GM12878 (cell line): ENCODE results near the gene MS4A6E. TPM values are rescaled to one million over a fixed set of nuclear protein-coding genes. Genes with fewer than 3 reads are reported as not detected.

Experiments
- ATAC-seq: fragments of 200-7000 bp; cut with Tn5 transposase; 3 replicates; pipeline ENCODE4 v1.9.1; 2020; ENCODE audit warnings: mild to moderate bottlenecking, moderate library complexity
- BruUV-seq: library from RNA; stranded (reverse); fragments of 400-500 nt; replicated peaks from 2 replicates; lab custom pipeline; 2021; lab: Mats Ljungman, UMichigan
- CTCF ChIA-PET: fragments of 300-600 bp; sonication (Branson Sonifier 250); formaldehyde crosslinking; extraction: SDS; loops from one replicate; lab custom pipeline; 2021; ENCODE audit warnings: inconsistent platforms; lab: Yijun Ruan, JAX
- POLR2A ChIA-PET: fragments of 350-600 bp; formaldehyde crosslinking; extraction: SDS; loops from one replicate; lab custom pipeline; 2021; ENCODE audit warnings: inconsistent platforms; lab: Charles Lee
- RAD21 ChIA-PET: fragments of 300-600 bp; sonication (Branson Sonifier 250); formaldehyde crosslinking; loops from one replicate; lab custom pipeline; 2023; ENCODE audit warnings: antibody characterized with exemption; ENCODE audit not compliant: unreplicated experiment; lab: Charles Lee
- SMC1A ChIA-PET: fragments of 300-600 bp; sonication (Branson Sonifier 250); formaldehyde crosslinking; loops from one replicate; lab custom pipeline; 2023; ENCODE audit not compliant: unreplicated experiment, uncharacterized antibody; lab: Charles Lee
- DNase-seq: peaks from one replicate; pipeline ENCODE4 v3.0.0-alpha.2; 2011; ENCODE audit warnings: low read depth, low spot score
- FAIRE-seq: peaks from 3 replicates; lab custom pipeline; 2011; peaks lifted over from hg19 to GRCh38; lab: Jason Lieb, UNC
- H2AFZ ChIP-seq: 2 replicates; pipeline ENCODE4 v1.6.0; 2011; ENCODE audit warnings: low read depth, low read length, control low read depth; ENCODE audit not compliant: control insufficient read depth
- H3K27ac ChIP-seq: 2 replicates; pipeline ENCODE4 v1.5.1; 2011; ENCODE audit warnings: control low read depth; ENCODE audit not compliant: control insufficient read depth, insufficient read depth
- H3K27me3 ChIP-seq, 2 experiments: replicated peaks in 1 of 2; 2 replicates each; pipeline versions ENCODE4 v1.6.0 to v1.6.1; 2011; ENCODE audit warnings: low read length in 1 of 2; ENCODE audit not compliant: control insufficient read depth in 2 of 2, insufficient read depth in 2 of 2
- H3K36me3 ChIP-seq, 2 experiments: 2 replicates each; pipeline ENCODE4 v1.5.1; 2011; ENCODE audit warnings: low read length in 1 of 2; ENCODE audit not compliant: control insufficient read depth in 2 of 2, insufficient read depth in 2 of 2
- H3K4me1 ChIP-seq: 2 replicates; pipeline ENCODE4 v1.6.1; 2011; ENCODE audit warnings: mild to moderate bottlenecking, low read length, moderate library complexity, mixed read lengths; ENCODE audit not compliant: control insufficient read depth, insufficient read depth
- H3K4me2 ChIP-seq: 2 replicates; pipeline ENCODE4 v1.6.0; 2011; ENCODE audit warnings: control low read depth; ENCODE audit not compliant: control insufficient read depth, insufficient read depth
- H3K4me3 ChIP-seq: fragments of 200-600 bp; sonication (generic); 2 replicates; pipeline ENCODE4 v1.5.1; 2016
- H3K79me2 ChIP-seq: 2 replicates; pipeline ENCODE4 v1.6.0; 2011; ENCODE audit warnings: low read length; ENCODE audit not compliant: control insufficient read depth, insufficient read depth
- H3K9ac ChIP-seq: 2 replicates; pipeline ENCODE4 v1.8.0; 2011; ENCODE audit warnings: low read length, control low read depth, mixed read lengths; ENCODE audit not compliant: control insufficient read depth, insufficient read depth
- H3K9me3 ChIP-seq: replicated peaks from 3 replicates; pipeline ENCODE4 v1.5.1; 2011; ENCODE audit warnings: mild to moderate bottlenecking, low read length; ENCODE audit not compliant: control insufficient read depth, insufficient read depth
- H4K20me1 ChIP-seq: 2 replicates; pipeline ENCODE4 v1.6.0; 2011; ENCODE audit not compliant: control insufficient read depth, insufficient read depth
- BACH1 ChIP-seq: fragments of 450-650 bp; IDR thresholded peaks from 2 replicates; pipeline ENCODE4 v1.6.1; 2017; ENCODE audit warnings: mild to moderate bottlenecking, borderline replicate concordance
- MLLT1 ChIP-seq: fragments of 450-650 bp; IDR thresholded peaks from 2 replicates; pipeline ENCODE4 v1.6.1; 2016; ENCODE audit warnings: mild to moderate bottlenecking
- WGBS: methylation state at CpG from one replicate; pipeline ENCODE4 v1.1.6; 2016; ENCODE audit warnings: low lambda C conversion rate; ENCODE audit not compliant: insufficient replicate concordance, insufficient coverage; ENCODE audit errors: missing lambda C conversion rate; 5-methylcytosine and 5-hydroxymethylcytosine counted together
- in situ Hi-C: fragments of 300-500 bp; cut with MboI; formaldehyde crosslinking; loops from 9 replicates; pipeline ENCODE4 v1.14.3; 2018; ENCODE audit warnings: mixed read lengths
- intact Hi-C: fragments of 100-400 bp; cut with micrococcal nuclease; formaldehyde crosslinking; loops from one replicate; pipeline ENCODE4 v1.14.2; 2022; ENCODE audit not compliant: unreplicated experiment
- polyA plus RNA-seq, 11 experiments: library from polyadenylated mRNA; depleted of rRNA in 4 of 11; unstranded in 6 of 11; stranded (reverse) in 5 of 11; fragments of >200 nt; fragmentation: Nextera tagmentation in 4 of 11; fragmentation: Illumina TruSeq in 1 of 11; extraction: Ambion mirVana in 4 of 11; extraction: Trizol in 1 of 11; gene quantifications; 1 replicate in 1 of 11; 2 replicates in 10 of 11; pipeline versions ENCODE4 v1.2.1 to v1.2.3, GENCODE V29; 2011 to 2016; ENCODE audit warnings: inconsistent platforms in 2 of 11, missing spikeins in 2 of 11, low read depth in 1 of 11
- total RNA-seq, 4 experiments: library from RNA; depleted of rRNA in 3 of 4; stranded (reverse); fragments of >200 nt in 3 of 4; fragmentation: Illumina TruSeq in 1 of 4; extraction: Trizol in 1 of 4; gene quantifications; 2 replicates each; pipeline versions ENCODE4 v1.2.1 to v1.2.3, GENCODE V29; 2013 to 2021
- TF ChIP-seq, protein P1 (sequence below): fragments of 450-650 bp; IDR thresholded peaks from 2 replicates; pipeline ENCODE4 v1.6.1; 2017; ENCODE audit warnings: mild to moderate bottlenecking

MS4A6E gene
- total and polyA plus RNA-seq, 10 of the 15 experiments (the other 5 are each of a cell fraction or from before 2014, with no cell fraction given) = 0.14 to 0.86 (median 0.47) TPM; not detected in 5

DNA sequence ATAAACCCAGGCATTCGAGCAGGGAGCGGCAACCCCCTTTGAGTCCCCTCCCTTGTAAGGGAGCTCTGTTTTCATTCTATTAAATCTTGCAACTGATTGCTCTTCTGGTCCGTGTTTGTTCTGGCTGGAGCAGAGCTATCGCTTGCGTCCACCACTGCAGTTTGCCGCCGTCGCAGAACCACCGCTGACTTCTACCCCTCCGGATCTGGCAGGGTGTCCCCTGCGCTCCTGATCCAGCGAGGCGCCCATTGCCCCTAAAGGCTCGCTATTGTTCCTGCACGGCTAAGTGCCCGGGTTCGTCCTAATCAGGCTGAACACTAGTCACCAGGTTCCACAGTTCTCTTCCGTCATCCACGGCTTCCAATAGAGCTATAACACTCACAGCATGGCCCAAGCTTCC lies 40.8 kb downstream of the MS4A6E start:
- no peak overlapping the region for H3K4me3 ChIP-seq
- H3K4me1 ChIP-seq = peaks cover 14% of the 10 kb centered on the region; the same call in 1 of the 2 replicates
- ChIA-PET RAD21 (interaction anchor here (1.2 to 6.7 kb wide), 7 partner anchors 10 to 395 kb away, joined by 3 to 195 read pairs (median 9); partner anchors contain the start of genes MS4A1 and MS4A7), SMC1A (interaction anchor here (0.9 to 11.3 kb wide), 19 partner anchors 13 to 265 kb away, joined by 3 to 298 read pairs (median 5); partner anchors contain the start of genes MS4A1, MS4A14 and MS4A7), POLR2A (interaction anchor here (1.3 to 3.4 kb wide), 5 partner anchors 10 to 92 kb away, joined by 3 to 23 read pairs (median 10); partner anchors contain the start of genes MS4A1 and MS4A7)
- H3K27ac ChIP-seq = peak overlapping the region; percentile 41
- H3K36me3 ChIP-seq = no peaks in the 10 kb centered on the region
- H3K27me3 ChIP-seq = no peaks in the 10 kb centered on the region
- H3K4me2 ChIP-seq = 0 out of 2 replicates have a peak overlapping the region, but pooled peaks have one; percentile 39
- intact Hi-C loops (loop anchor here (1.0 kb wide), 1 partner anchor 87 kb away; the partner anchor contains the start of gene MS4A1), in situ Hi-C loops (loop anchor here (5.0 to 10.0 kb wide), 4 partner anchors 97 to 397 kb away; no protein-coding TSS in a partner anchor)
- FAIRE-seq (no peak), DNase-seq (no peak)
- H3K79me2 ChIP-seq = peaks cover 2% of the 10 kb centered on the region
- H4K20me1 ChIP-seq = no peaks in the 10 kb centered on the region
- no peak overlapping the region for H2AFZ ChIP-seq
- WGBS = 93% methylated on average over 19 of the region's 19 CpGs
- TF ChIP-seq, protein P1, sequence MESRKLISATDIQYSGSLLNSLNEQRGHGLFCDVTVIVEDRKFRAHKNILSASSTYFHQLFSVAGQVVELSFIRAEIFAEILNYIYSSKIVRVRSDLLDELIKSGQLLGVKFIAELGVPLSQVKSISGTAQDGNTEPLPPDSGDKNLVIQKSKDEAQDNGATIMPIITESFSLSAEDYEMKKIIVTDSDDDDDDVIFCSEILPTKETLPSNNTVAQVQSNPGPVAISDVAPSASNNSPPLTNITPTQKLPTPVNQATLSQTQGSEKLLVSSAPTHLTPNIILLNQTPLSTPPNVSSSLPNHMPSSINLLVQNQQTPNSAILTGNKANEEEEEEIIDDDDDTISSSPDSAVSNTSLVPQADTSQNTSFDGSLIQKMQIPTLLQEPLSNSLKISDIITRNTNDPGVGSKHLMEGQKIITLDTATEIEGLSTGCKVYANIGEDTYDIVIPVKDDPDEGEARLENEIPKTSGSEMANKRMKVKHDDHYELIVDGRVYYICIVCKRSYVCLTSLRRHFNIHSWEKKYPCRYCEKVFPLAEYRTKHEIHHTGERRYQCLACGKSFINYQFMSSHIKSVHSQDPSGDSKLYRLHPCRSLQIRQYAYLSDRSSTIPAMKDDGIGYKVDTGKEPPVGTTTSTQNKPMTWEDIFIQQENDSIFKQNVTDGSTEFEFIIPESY = 0 out of 2 replicates have a peak, but pooled peaks have one; percentile 23
- TF ChIP-seq BACH1 = no peak
- TF ChIP-seq MLLT1 = peak; percentile 27; the same call in 1 of the 2 replicates
- TF ChIP-seq, all 136 proteins: peak for 2
- peaks cover 7% of the 10 kb centered on the region; the same call in 2 of the 3 replicates for H3K9me3 ChIP-seq
- H3K9ac ChIP-seq = no peak overlapping the region
- no TSS peak for BruUV-seq
- CTCF ChIA-PET = interaction anchor here (0.6 to 8.3 kb wide), 14 partner anchors 9 to 116 kb away, joined by 3 to 190 read pairs (median 4); partner anchors contain the start of genes MS4A1 and MS4A7
- ATAC-seq = no peak
